ENCODE data around the gene TRAP1. TPM values are rescaled to one million over a fixed set of nuclear protein-coding genes. Genes with fewer than 3 reads are reported as not detected.
A peak's percentile ranks its signal among the peaks of the same experiment; 100 is the strongest.

TRAP1 gene
- total RNA-seq, 6 experiments from 2014 or later: 97.6 to 118 (median 103) TPM

- DNase-seq: no peak
- H3K4me1 Mint-ChIP-seq (ENCODE audit: low read depth): peaks cover 39% of the 10 kb centered on the region
- H3K9me3 Mint-ChIP-seq: no peaks in the 10 kb centered on the region
- no peak for TF ChIP-seq CTCF (IDR thresholded peaks at IDR 0.05)
- peaks cover 3% of the 10 kb centered on the region; the same call in 1 of the 2 replicates for H3K27me3 Mint-ChIP-seq (ENCODE audit: insufficient read depth)
- peak overlapping the region; percentile 80 for H3K27ac Mint-ChIP-seq
- peak overlapping the region; percentile 80 for H3K4me3 Mint-ChIP-seq
- peaks cover 16% of the 10 kb centered on the region; the same call in 1 of the 2 replicates for H3K36me3 Mint-ChIP-seq (ENCODE audit: low read depth)
These were observed 26.2 kb downstream of the TRAP1 start for GRCh38 chr16:3690980-3691720.

- H3K4me1 Mint-ChIP-seq (ENCODE audit: low read depth): peaks cover 33% of the 10 kb centered on the region
- peak; percentile 98 for TF ChIP-seq CTCF (IDR thresholded peaks at IDR 0.05)
- peak overlapping the region; percentile 80 for H3K4me3 Mint-ChIP-seq
- DNase-seq: peak; percentile 95
- H3K27me3 Mint-ChIP-seq (ENCODE audit: insufficient read depth): peaks cover 3% of the 10 kb centered on the region; the same call in 1 of the 2 replicates
- peak overlapping the region; percentile 80 for H3K27ac Mint-ChIP-seq
- H3K9me3 Mint-ChIP-seq: no peaks in the 10 kb centered on the region
- H3K36me3 Mint-ChIP-seq (ENCODE audit: low read depth): peaks cover 13% of the 10 kb centered on the region; the same call in 1 of the 2 replicates
These were observed 26.8 kb downstream of the TRAP1 start for GRCh38 chr16:3690470-3690928.

- Mint-ChIP-seq H3K27ac (peak overlapping the region; percentile 80), H3K27me3 (ENCODE audit: insufficient read depth) (peaks cover 3% of the 10 kb centered on the region; the same call in 1 of the 2 replicates), H3K36me3 (ENCODE audit: low read depth) (peaks cover 14% of the 10 kb centered on the region; the same call in 1 of the 2 replicates)
These were observed 27.6 kb downstream of the TRAP1 start for GRCh38 chr16:3689731-3690130.

GRCh38 chr16:3687792-3688191, 29.5 kb downstream of the TRAP1 start:
- H3K27ac Mint-ChIP-seq: no peak overlapping the region
- H3K4me3 Mint-ChIP-seq: no peak overlapping the region
- no peaks in the 10 kb centered on the region for H3K9me3 Mint-ChIP-seq
- peaks cover 3% of the 10 kb centered on the region; the same call in 1 of the 2 replicates for H3K27me3 Mint-ChIP-seq (ENCODE audit: insufficient read depth)
- no peak for DNase-seq
- no peak for TF ChIP-seq CTCF (IDR thresholded peaks at IDR 0.05)
- H3K4me1 Mint-ChIP-seq (ENCODE audit: low read depth): peaks cover 26% of the 10 kb centered on the region
- peaks cover 19% of the 10 kb centered on the region; the same call in 1 of the 2 replicates for H3K36me3 Mint-ChIP-seq (ENCODE audit: low read depth)

More at GRCh38 chr16:3689731-3690130, 27.6 kb downstream of the TRAP1 start:
- H3K4me3 Mint-ChIP-seq: no peak overlapping the region
- H3K4me1 Mint-ChIP-seq (ENCODE audit: low read depth): peaks cover 26% of the 10 kb centered on the region
- TF ChIP-seq CTCF (IDR thresholded peaks at IDR 0.05): no peak
- DNase-seq: no peak
- no peaks in the 10 kb centered on the region for H3K9me3 Mint-ChIP-seq

GRCh38 chr16:3687021-3687420, 30.3 kb downstream of the TRAP1 start:
- no peak for TF ChIP-seq CTCF (IDR thresholded peaks at IDR 0.05)
- Mint-ChIP-seq H3K36me3 (ENCODE audit: low read depth) (peaks cover 27% of the 10 kb centered on the region; the same call in 1 of the 2 replicates), H3K4me3 (no peak overlapping the region), H3K27me3 (ENCODE audit: insufficient read depth) (peaks cover 3% of the 10 kb centered on the region; the same call in 1 of the 2 replicates), H3K4me1 (ENCODE audit: low read depth) (peaks cover 26% of the 10 kb centered on the region), H3K9me3 (no peaks in the 10 kb centered on the region), H3K27ac (no peak overlapping the region)
- DNase-seq: no peak
